Uterus (tissue), 4 donors: ENCODE data around the gene ABCA13. TPM values are rescaled to one million over a fixed set of nuclear protein-coding genes. Genes with fewer than 3 reads are reported as not detected.

Experiments used
- DNase-seq, 2 donors: peaks; one replicate each; pipeline ENCODE4 v3.0.0-alpha.2; 2019 to 2020
- H3K27ac ChIP-seq, 2 donors: fragments of 200-600 bp; sonication (generic); 1 replicate in 1 of 2; 2 replicates in 1 of 2; pipeline ENCODE4 v1.5.1; 2016 to 2018
- H3K27me3 ChIP-seq, 2 donors: fragments of 200-600 bp; sonication (generic); one replicate each; pipeline ENCODE4 v1.5.1; 2018 to 2019; ENCODE audit warnings: control low read depth in 1 of 2
- H3K36me3 ChIP-seq, 2 donors: fragments of 200-600 bp; sonication (generic); one replicate each; pipeline ENCODE4 v1.5.1; 2019; ENCODE audit warnings: control low read depth in 1 of 2
- H3K4me1 ChIP-seq, 2 donors: fragments of 200-600 bp; sonication (generic); one replicate each; pipeline ENCODE4 v1.5.1; 2018 to 2019; ENCODE audit warnings: control low read depth in 1 of 2
- H3K4me3 ChIP-seq, 2 donors: fragments of 200-600 bp; sonication (generic); 1 replicate in 1 of 2; 2 replicates in 1 of 2; pipeline ENCODE4 v1.5.1; 2018 to 2019; ENCODE audit warnings: mild to moderate bottlenecking in 1 of 2
- H3K9me3 ChIP-seq, 2 donors: fragments of 200-600 bp; sonication (generic); one replicate each; pipeline ENCODE4 v1.5.1; 2019; ENCODE audit warnings: control low read depth in 1 of 2
- POLR2A ChIP-seq, 2 donors: fragments of 450-650 bp; IDR thresholded peaks; one replicate each; pipeline ENCODE4 v1.6.1; 2016; ENCODE audit warnings: antibody characterized with exemption in 2 of 2, mild to moderate bottlenecking in 1 of 2, moderate library complexity in 1 of 2
- intact Hi-C: fragments of 100-400 bp; cut with DNase I; formaldehyde crosslinking; loops from one replicate; pipeline ENCODE4 v1.15.1; 2023; ENCODE audit warnings: low total_unique reads
- total RNA-seq, 4 donors: library from RNA; depleted of rRNA in 3 of 4; stranded (reverse); fragments of >200 nt in 3 of 4; gene quantifications; one replicate each; pipeline versions ENCODE4 v1.1.0 to v1.2.4, GENCODE V29; 2014 to 2023
- TF ChIP-seq, protein P1 (sequence below), 4 experiments: fragments of 200-600 bp in 2 of 4; fragments of 450-650 bp in 2 of 4; sonication (generic) in 2 of 4; IDR thresholded peaks; one replicate each; pipeline ENCODE4 v1.5.1; 2016 to 2019; ENCODE audit warnings: antibody characterized with exemption in 4 of 4, mild to moderate bottlenecking in 2 of 4, moderate library complexity in 1 of 4
- donor health status: DM: yes; HTN: yes; CAD: no.

ABCA13 gene
- total RNA-seq, 4 donors from 2014 or later = 0.12 to 1.0 (median 0.26) TPM; not detected in 1

DNA sequence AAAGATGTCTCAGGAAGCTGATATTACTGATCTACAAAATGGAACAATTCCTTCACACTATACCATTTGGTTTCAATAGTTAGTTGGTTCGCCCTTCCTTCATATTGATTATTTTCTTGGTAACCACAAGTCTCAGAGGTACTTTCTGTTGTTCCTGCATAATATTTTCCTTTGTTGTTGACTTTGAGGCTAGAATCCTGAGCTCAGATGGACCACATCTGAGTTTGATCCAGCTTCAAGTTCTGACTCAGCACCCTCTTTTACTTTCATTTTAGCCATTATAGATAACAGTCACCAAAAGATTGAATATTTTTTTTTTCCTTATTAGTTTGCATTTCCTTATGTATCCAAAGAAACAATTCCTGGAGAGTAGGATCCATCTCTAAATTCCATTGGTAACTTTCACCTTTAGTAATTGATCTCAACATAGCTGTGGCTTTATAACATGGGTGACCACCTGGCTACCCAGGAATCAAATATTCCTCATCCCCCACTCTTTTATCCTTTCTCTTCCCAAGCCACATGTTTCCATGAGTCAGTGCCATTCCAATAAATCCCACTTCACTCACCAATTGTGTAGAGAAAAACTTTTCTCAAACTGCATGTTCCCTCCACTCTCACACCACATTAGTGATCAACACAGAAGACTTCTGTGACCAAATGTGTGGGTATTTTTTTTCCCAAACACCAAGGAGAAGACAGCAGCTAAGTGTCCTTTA is 9.7 kb upstream of the ABCA13 start:
- intact Hi-C loops = no loop called here
- no peak overlapping the region for H3K27ac ChIP-seq
- DNase-seq = no peak

DNA sequence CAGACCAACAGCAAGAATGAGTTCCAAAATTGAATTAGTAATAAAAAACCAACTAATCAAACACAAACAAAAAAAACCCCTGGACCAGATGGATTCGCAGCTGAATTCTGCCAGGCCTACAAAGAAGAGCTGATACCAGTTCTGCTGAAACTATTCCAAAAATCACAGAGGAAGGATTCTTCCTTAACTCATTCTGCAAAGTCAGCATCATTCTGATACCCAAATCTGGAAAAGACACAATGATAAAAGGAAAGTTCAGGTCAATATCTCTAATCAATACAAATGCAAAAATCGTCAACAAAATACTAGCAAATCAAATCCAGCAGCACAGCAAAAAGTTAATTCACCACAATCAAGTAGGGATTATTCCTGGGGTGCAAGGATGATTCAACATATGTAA is 6.1 kb upstream of the ABCA13 start:
- no peak for TF ChIP-seq POLR2A (IDR thresholded peaks at IDR 0.05)
- TF ChIP-seq, protein P1, sequence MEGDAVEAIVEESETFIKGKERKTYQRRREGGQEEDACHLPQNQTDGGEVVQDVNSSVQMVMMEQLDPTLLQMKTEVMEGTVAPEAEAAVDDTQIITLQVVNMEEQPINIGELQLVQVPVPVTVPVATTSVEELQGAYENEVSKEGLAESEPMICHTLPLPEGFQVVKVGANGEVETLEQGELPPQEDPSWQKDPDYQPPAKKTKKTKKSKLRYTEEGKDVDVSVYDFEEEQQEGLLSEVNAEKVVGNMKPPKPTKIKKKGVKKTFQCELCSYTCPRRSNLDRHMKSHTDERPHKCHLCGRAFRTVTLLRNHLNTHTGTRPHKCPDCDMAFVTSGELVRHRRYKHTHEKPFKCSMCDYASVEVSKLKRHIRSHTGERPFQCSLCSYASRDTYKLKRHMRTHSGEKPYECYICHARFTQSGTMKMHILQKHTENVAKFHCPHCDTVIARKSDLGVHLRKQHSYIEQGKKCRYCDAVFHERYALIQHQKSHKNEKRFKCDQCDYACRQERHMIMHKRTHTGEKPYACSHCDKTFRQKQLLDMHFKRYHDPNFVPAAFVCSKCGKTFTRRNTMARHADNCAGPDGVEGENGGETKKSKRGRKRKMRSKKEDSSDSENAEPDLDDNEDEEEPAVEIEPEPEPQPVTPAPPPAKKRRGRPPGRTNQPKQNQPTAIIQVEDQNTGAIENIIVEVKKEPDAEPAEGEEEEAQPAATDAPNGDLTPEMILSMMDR (IDR thresholded peaks at IDR 0.05) = no peak
- Histone ChIP-seq H3K27me3 (no peaks in the 10 kb centered on the region), H3K27ac (no peak overlapping the region), H3K4me3 (no peak overlapping the region), H3K9me3 (peaks cover 0 to 3% of the 10 kb centered on the region in 2 donors), H3K4me1 (no peaks in the 10 kb centered on the region), H3K36me3 (no peaks in the 10 kb centered on the region)
- intact Hi-C loops = no loop called here
- no peak for DNase-seq

More for the DNA sequence above, 9.7 kb upstream of the ABCA13 start:
- no peaks in the 10 kb centered on the region for H3K27me3 ChIP-seq
- H3K4me1 ChIP-seq = no peaks in the 10 kb centered on the region
- peaks cover 0 to 3% of the 10 kb centered on the region in 2 donors for H3K9me3 ChIP-seq
- H3K36me3 ChIP-seq = no peaks in the 10 kb centered on the region
- TF ChIP-seq, protein P1 (IDR thresholded peaks at IDR 0.05) = no peak
- TF ChIP-seq POLR2A (IDR thresholded peaks at IDR 0.05) = no peak
- H3K4me3 ChIP-seq = no peak overlapping the region

DNA sequence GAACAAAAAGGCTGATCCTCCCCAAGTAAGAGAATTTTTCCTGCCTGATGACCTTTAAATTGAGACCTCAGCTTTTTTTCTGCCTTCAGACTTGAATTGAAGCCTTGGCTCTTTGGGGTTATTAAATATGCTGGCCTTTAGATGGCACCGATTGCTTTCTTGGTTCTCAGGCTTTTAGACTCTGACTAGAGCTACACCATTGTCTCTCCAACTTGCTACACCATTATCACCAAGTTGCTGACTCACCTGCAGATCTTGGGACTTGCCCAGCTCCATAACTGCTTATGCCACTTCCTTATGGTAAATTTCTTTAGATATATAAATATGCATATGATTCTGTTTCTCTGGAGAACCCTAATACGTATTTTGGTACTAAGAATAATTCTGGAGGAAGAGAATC is 3.1 kb upstream of the ABCA13 start:
- Histone ChIP-seq H3K27ac (no peak overlapping the region), H3K36me3 (no peaks in the 10 kb centered on the region), H3K4me1 (no peaks in the 10 kb centered on the region), H3K4me3 (no peak overlapping the region), H3K27me3 (no peaks in the 10 kb centered on the region), H3K9me3 (no peaks in the 10 kb centered on the region)
- TF ChIP-seq, protein P1 (IDR thresholded peaks at IDR 0.05) = no peak
- TF ChIP-seq POLR2A (IDR thresholded peaks at IDR 0.05) = no peak
- DNase-seq = no peak
- intact Hi-C loops = no loop called here

DNA sequence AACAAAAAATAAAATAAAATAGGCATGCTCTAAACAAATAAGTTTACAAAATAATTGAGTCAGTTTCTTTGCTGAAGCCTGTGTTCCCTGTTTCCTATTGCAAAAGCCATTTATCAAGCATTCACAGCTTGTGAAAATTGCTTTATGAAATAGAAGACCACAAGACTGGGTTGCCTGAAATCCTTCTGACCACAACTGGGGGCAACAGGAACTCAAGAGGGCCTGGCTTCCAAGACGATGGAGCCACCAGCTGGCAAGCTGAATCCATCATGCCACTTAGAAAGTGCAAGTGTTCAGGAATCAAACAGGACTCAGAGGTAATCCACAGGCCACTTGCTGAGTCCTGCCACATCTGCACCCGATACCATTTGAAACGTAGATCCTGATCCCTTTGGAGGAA is 752 bp upstream of the ABCA13 start:
- Histone ChIP-seq H3K9me3 (no peaks in the 10 kb centered on the region), H3K27ac (no peak overlapping the region), H3K27me3 (no peaks in the 10 kb centered on the region), H3K36me3 (no peaks in the 10 kb centered on the region), H3K4me3 (no peak overlapping the region), H3K4me1 (no peaks in the 10 kb centered on the region)
- intact Hi-C loops = no loop called here
- no peak for DNase-seq
- TF ChIP-seq, protein P1 (IDR thresholded peaks at IDR 0.05) = no peak
- no peak for TF ChIP-seq POLR2A (IDR thresholded peaks at IDR 0.05)

DNA sequence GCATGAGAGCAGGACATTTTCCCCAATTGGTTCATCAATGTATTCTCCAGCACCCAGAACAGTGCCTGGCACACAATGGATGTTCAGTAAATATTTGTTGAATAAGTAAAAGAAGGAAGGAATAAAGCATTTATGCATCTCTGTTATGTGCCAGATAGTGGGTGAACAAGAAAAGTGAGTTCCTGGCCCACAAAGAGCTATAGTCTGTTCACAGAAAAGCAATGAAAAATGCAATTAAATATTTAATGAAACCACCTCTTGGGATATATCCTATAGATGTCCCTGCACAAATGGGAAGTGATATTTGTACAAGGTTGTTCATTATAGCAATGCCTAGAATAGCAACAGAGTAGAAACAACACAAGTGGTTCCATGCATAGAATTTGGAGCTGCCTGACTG is 2.1 kb downstream of the ABCA13 start:
- Histone ChIP-seq H3K4me1 (no peaks in the 10 kb centered on the region), H3K9me3 (no peaks in the 10 kb centered on the region), H3K36me3 (no peaks in the 10 kb centered on the region), H3K27me3 (no peaks in the 10 kb centered on the region), H3K27ac (no peak overlapping the region), H3K4me3 (no peak overlapping the region)
- no peak for DNase-seq
- intact Hi-C loops = no loop called here
- TF ChIP-seq, protein P1 (IDR thresholded peaks at IDR 0.05) = no peak
- no peak for TF ChIP-seq POLR2A (IDR thresholded peaks at IDR 0.05)
